Inferior parietal cortex (tissue), 1 donor: ENCODE data around the gene KCNMA1.

Source experiments
- DNase-seq: peaks from one replicate; pipeline ENCODE4 v3.0.0-alpha.2; 2016; ENCODE audit errors: extremely low spot score

Gene KCNMA1

GRCh38 chr10:76946270-76946669, 691.3 kb downstream of the KCNMA1 start:
- DNase-seq, result no peak

GRCh38 chr10:76945166-76945565, 692.4 kb downstream of the KCNMA1 start:
- DNase-seq, result no peak

- DNase-seq, result no peak
Measured at GRCh38 chr10:76944640-76945039, 693.0 kb downstream of the KCNMA1 start.

- DNase-seq, result no peak
Measured at GRCh38 chr10:76942628-76943416, 694.8 kb downstream of the KCNMA1 start.

GRCh38 chr10:76939933-76940468, 697.6 kb downstream of the KCNMA1 start:
- DNase-seq, result peak; percentile 64

- DNase-seq, result no peak
Measured at GRCh38 chr10:76937181-76937600, 700.4 kb downstream of the KCNMA1 start.

GRCh38 chr10:76935941-76936613, 701.5 kb downstream of the KCNMA1 start:
- DNase-seq, result no peak

GRCh38 chr10:76928565-76928964, 709.0 kb downstream of the KCNMA1 start:
- no peak for DNase-seq

- no peak for DNase-seq
Measured at GRCh38 chr10:76925636-76926405, 711.8 kb downstream of the KCNMA1 start.

- DNase-seq, result peak; percentile 33
Measured at GRCh38 chr10:76922666-76923065, 714.9 kb downstream of the KCNMA1 start.

GRCh38 chr10:76921383-76922010, 716.1 kb downstream of the KCNMA1 start:
- DNase-seq, result no peak

GRCh38 chr10:76920581-76920980, 717.0 kb downstream of the KCNMA1 start:
- no peak for DNase-seq

GRCh38 chr10:76918106-76918505, 719.5 kb downstream of the KCNMA1 start:
- DNase-seq, result peak; percentile 44

- DNase-seq, result no peak
Measured at GRCh38 chr10:76917071-76917470, 720.5 kb downstream of the KCNMA1 start.

- no peak for DNase-seq
Measured at GRCh38 chr10:76916536-76916935, 721.1 kb downstream of the KCNMA1 start.

- DNase-seq, result no peak
Measured at GRCh38 chr10:76915316-76915715, 722.3 kb downstream of the KCNMA1 start.

GRCh38 chr10:76911184-76911583, 726.4 kb downstream of the KCNMA1 start:
- no peak for DNase-seq

- DNase-seq, result no peak
Measured at GRCh38 chr10:76910184-76910962, 727.2 kb downstream of the KCNMA1 start.

- no peak for DNase-seq
Measured at GRCh38 chr10:76906256-76906655, 731.4 kb downstream of the KCNMA1 start.

- DNase-seq, result no peak
Measured at GRCh38 chr10:76905251-76905650, 732.4 kb downstream of the KCNMA1 start.

- no peak for DNase-seq
Measured at GRCh38 chr10:76903387-76903945, 734.1 kb downstream of the KCNMA1 start.
